GM06990 (cell line): ENCODE measurements around the gene BICC1.

Source experiments
- DNase-seq: peaks from one replicate; pipeline ENCODE4 v3.0.0-alpha.2; 2011; ENCODE audit not compliant: insufficient read length; ENCODE audit errors: extremely low read depth
- H3K27me3 ChIP-seq: replicated peaks from 2 replicates; pipeline ENCODE4 v1.6.0; 2011; ENCODE audit warnings: low read length; ENCODE audit not compliant: control insufficient read depth, insufficient read depth
- H3K36me3 ChIP-seq: 2 replicates; pipeline ENCODE4 v1.5.1; 2011; ENCODE audit warnings: low read length; ENCODE audit not compliant: control insufficient read depth, insufficient read depth
- H3K4me3 ChIP-seq: replicated peaks from 2 replicates; pipeline ENCODE4 v1.5.1; 2011; ENCODE audit warnings: low read depth, mild to moderate bottlenecking, control low read depth, low read length
- TF ChIP-seq, protein P1 (sequence below): IDR thresholded peaks from 2 replicates; pipeline ENCODE4 v1.5.1; 2011; ENCODE audit warnings: low read length, control low read depth, mild to moderate bottlenecking, inconsistent platforms; ENCODE audit not compliant: insufficient read depth, poor library complexity, severe bottlenecking

Gene BICC1

DNA sequence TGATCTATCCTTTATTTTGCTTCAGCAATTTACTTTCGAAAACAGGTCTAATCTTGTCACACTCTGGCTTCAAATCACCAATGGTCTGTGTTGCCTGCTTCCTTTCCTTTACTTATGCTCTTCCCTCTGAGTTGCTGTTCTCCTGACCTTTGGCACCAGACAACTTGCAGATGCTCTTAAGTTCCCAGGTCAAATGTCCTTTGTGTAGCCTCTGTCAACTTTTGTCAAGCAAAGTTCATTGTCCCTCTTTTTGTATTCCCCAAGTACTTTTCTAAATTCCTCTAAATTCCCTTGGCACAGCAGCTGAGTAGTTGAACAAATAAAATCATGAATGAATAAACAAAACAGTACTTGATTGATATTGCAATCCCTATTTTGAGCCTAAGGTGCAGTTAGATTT is 289.4 kb downstream of the BICC1 start:
- H3K27me3 ChIP-seq, result no peaks in the 10 kb centered on the region
- DNase-seq, result no peak
- no peak overlapping the region for H3K4me3 ChIP-seq
- TF ChIP-seq, protein P1, sequence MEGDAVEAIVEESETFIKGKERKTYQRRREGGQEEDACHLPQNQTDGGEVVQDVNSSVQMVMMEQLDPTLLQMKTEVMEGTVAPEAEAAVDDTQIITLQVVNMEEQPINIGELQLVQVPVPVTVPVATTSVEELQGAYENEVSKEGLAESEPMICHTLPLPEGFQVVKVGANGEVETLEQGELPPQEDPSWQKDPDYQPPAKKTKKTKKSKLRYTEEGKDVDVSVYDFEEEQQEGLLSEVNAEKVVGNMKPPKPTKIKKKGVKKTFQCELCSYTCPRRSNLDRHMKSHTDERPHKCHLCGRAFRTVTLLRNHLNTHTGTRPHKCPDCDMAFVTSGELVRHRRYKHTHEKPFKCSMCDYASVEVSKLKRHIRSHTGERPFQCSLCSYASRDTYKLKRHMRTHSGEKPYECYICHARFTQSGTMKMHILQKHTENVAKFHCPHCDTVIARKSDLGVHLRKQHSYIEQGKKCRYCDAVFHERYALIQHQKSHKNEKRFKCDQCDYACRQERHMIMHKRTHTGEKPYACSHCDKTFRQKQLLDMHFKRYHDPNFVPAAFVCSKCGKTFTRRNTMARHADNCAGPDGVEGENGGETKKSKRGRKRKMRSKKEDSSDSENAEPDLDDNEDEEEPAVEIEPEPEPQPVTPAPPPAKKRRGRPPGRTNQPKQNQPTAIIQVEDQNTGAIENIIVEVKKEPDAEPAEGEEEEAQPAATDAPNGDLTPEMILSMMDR, result no peak
- no peaks in the 10 kb centered on the region for H3K36me3 ChIP-seq

- Histone ChIP-seq H3K27me3 (no peaks in the 10 kb centered on the region), H3K36me3 (no peaks in the 10 kb centered on the region), H3K4me3 (no peak overlapping the region)
- TF ChIP-seq, protein P1, result no peak
- no peak for DNase-seq
Observed at GRCh38 chr10:58806323-58806722, 293.7 kb downstream of the BICC1 start.

GRCh38 chr10:58806970-58807628 is 294.4 kb downstream of the BICC1 start:
- no peaks in the 10 kb centered on the region for H3K27me3 ChIP-seq
- H3K36me3 ChIP-seq, result no peaks in the 10 kb centered on the region
- H3K4me3 ChIP-seq, result no peak overlapping the region
- no peak for DNase-seq
- TF ChIP-seq, protein P1, result no peak

DNA sequence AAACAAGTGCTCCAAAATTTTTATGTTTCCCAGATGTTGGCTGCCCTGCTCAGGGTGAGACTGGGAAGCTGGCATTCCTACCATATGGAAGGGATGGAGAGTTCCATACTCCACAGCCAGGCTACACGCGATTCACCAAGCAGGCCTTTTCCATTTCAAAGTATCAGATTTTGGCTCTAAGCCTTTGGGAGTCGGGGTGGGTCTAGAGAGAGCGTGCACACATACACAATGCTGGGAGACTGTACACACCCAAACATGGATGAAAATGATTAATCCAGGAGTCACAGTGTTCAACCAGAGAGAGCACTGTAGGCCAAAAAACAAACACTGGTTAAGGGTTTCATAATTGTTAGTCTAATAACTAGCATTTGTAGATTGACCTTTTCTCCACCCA is 295.0 kb downstream of the BICC1 start:
- Histone ChIP-seq H3K4me3 (no peak overlapping the region), H3K36me3 (no peaks in the 10 kb centered on the region), H3K27me3 (no peaks in the 10 kb centered on the region)
- no peak for DNase-seq
- TF ChIP-seq, protein P1, result no peak

GRCh38 chr10:58810751-58811150 is 298.1 kb downstream of the BICC1 start:
- Histone ChIP-seq H3K4me3 (no peak overlapping the region), H3K36me3 (no peaks in the 10 kb centered on the region), H3K27me3 (no peaks in the 10 kb centered on the region)
- DNase-seq, result no peak
- TF ChIP-seq, protein P1, result no peak

DNA sequence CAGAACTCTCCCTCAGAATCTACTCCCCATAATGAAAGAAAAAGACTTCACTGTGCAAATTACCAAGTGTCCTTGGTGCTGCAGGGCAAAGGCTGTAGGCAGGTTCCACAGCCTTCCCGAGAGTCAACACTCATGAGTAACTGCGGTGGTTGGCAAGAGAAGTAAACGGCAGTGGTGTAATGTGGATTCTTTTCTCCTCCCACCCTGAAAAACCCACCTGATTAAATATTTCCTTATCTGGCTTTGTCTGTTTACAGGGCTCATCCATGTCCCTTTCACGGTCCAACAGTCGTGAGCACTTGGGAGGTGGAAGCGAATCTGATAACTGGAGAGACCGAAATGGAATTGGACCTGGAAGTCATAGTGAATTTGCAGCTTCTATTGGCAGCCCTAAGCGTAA is 300.9 kb downstream of the BICC1 start:
- DNase-seq, result no peak
- Histone ChIP-seq H3K4me3 (no peak overlapping the region), H3K36me3 (no peaks in the 10 kb centered on the region), H3K27me3 (no peaks in the 10 kb centered on the region)
- TF ChIP-seq, protein P1, result no peak
